HEK293 (cell line): Measurements from ENCODE around the gene NOXO1.

ENCODE experiments used
- BCL11A ChIP-seq: fragments of 450-650 bp; formaldehyde crosslinking; IDR thresholded peaks from 2 replicates; pipeline ENCODE4 v1.5.1; 2016; ENCODE audit warnings: low read depth, missing biosample characterization, missing genetic modification characterization
- BCL11B ChIP-seq: fragments of 450-650 bp; formaldehyde crosslinking; IDR thresholded peaks from 2 replicates; pipeline ENCODE4 v1.5.1; 2016; ENCODE audit warnings: low read depth, missing biosample characterization, missing genetic modification characterization
- EGR2 ChIP-seq: fragments of 450-650 bp; formaldehyde crosslinking; IDR thresholded peaks from 2 replicates; pipeline ENCODE4 v1.5.1; 2016; ENCODE audit warnings: low read depth, missing biosample characterization, missing genetic modification characterization
- GLI2 ChIP-seq: fragments of 450-650 bp; formaldehyde crosslinking; IDR thresholded peaks from 2 replicates; pipeline ENCODE4; 2017; ENCODE audit warnings: missing biosample characterization, missing genetic modification characterization, low read depth, borderline replicate concordance
- KLF10 ChIP-seq: fragments of 450-650 bp; IDR thresholded peaks from 2 replicates; pipeline ENCODE4 v1.5.1; 2018; ENCODE audit warnings: missing biosample characterization, mild to moderate bottlenecking, missing genetic modification characterization
- MYNN ChIP-seq: fragments of 450-650 bp; formaldehyde crosslinking; IDR thresholded peaks from 2 replicates; pipeline ENCODE4 v1.5.1; 2016; ENCODE audit warnings: missing biosample characterization, missing genetic modification characterization, borderline replicate concordance
- SALL2 ChIP-seq: fragments of 450-650 bp; formaldehyde crosslinking; IDR thresholded peaks from 2 replicates; pipeline ENCODE4 v1.5.0; 2017; ENCODE audit warnings: missing biosample characterization, mild to moderate bottlenecking, missing genetic modification characterization, borderline replicate concordance
- SCRT2 ChIP-seq: fragments of 450-650 bp; formaldehyde crosslinking; IDR thresholded peaks from 2 replicates; pipeline ENCODE4 v1.5.1; 2016; ENCODE audit warnings: missing biosample characterization, missing genetic modification characterization
- ZBTB17 ChIP-seq: fragments of 450-650 bp; formaldehyde crosslinking; IDR thresholded peaks from 2 replicates; pipeline ENCODE4 v1.5.1; 2016; ENCODE audit warnings: missing biosample characterization, missing genetic modification characterization
- ZFP69B ChIP-seq: fragments of 450-650 bp; formaldehyde crosslinking; IDR thresholded peaks from 2 replicates; pipeline ENCODE4 v1.5.1; 2016; ENCODE audit warnings: missing biosample characterization, missing genetic modification characterization
- ZNF146 ChIP-seq: fragments of 450-650 bp; formaldehyde crosslinking; IDR thresholded peaks from 2 replicates; pipeline ENCODE4 v1.5.1; 2016; ENCODE audit warnings: missing biosample characterization, missing genetic modification characterization
- ZNF175 ChIP-seq: fragments of 450-650 bp; formaldehyde crosslinking; IDR thresholded peaks from 2 replicates; pipeline ENCODE4 v1.5.1; 2016; ENCODE audit warnings: missing biosample characterization, missing genetic modification characterization
- ZNF211 ChIP-seq: fragments of 450-650 bp; formaldehyde crosslinking; IDR thresholded peaks from 2 replicates; pipeline ENCODE4 v1.5.1; 2016; ENCODE audit warnings: low read depth, missing biosample characterization, missing genetic modification characterization
- ZNF221 ChIP-seq: fragments of 450-650 bp; formaldehyde crosslinking; IDR thresholded peaks from 2 replicates; pipeline ENCODE4 v1.5.1; 2017; ENCODE audit warnings: missing biosample characterization, missing genetic modification characterization, borderline replicate concordance
- ZNF223 ChIP-seq: fragments of 450-650 bp; formaldehyde crosslinking; IDR thresholded peaks from 2 replicates; pipeline ENCODE4 v1.5.1; 2016; ENCODE audit warnings: missing biosample characterization, missing genetic modification characterization
- ZNF24 ChIP-seq: fragments of 450-650 bp; formaldehyde crosslinking; IDR thresholded peaks from 2 replicates; pipeline ENCODE4 v1.5.1; 2016; ENCODE audit warnings: missing biosample characterization, missing genetic modification characterization
- ZNF354C ChIP-seq: fragments of 450-650 bp; formaldehyde crosslinking; IDR thresholded peaks from 2 replicates; pipeline ENCODE4 v1.5.1; 2016; ENCODE audit warnings: missing biosample characterization, missing genetic modification characterization, low read depth, borderline replicate concordance
- ZNF521 ChIP-seq: fragments of 450-650 bp; formaldehyde crosslinking; IDR thresholded peaks from 2 replicates; pipeline ENCODE4 v1.5.1; 2017; ENCODE audit warnings: missing biosample characterization, mild to moderate bottlenecking, missing genetic modification characterization
- ZNF529 ChIP-seq: fragments of 450-650 bp; formaldehyde crosslinking; IDR thresholded peaks from 2 replicates; pipeline ENCODE4 v1.5.1; 2017; ENCODE audit warnings: missing genetic modification characterization, missing biosample characterization; ENCODE audit not compliant: insufficient replicate concordance
- ZNF561 ChIP-seq: fragments of 450-650 bp; IDR thresholded peaks from 2 replicates; pipeline ENCODE4 v1.5.1; 2018; ENCODE audit warnings: missing biosample characterization, missing genetic modification characterization, borderline replicate concordance
- ZNF585B ChIP-seq: fragments of 450-650 bp; formaldehyde crosslinking; IDR thresholded peaks from 2 replicates; pipeline ENCODE4 v1.5.1; 2016; ENCODE audit warnings: missing biosample characterization, missing genetic modification characterization
- ZNF596 ChIP-seq: fragments of 450-650 bp; IDR thresholded peaks from 2 replicates; pipeline ENCODE4 v1.5.0; 2018; ENCODE audit warnings: missing biosample characterization, mild to moderate bottlenecking, missing genetic modification characterization, moderate library complexity
- ZNF670 ChIP-seq: fragments of 450-650 bp; formaldehyde crosslinking; IDR thresholded peaks from 2 replicates; pipeline ENCODE4 v1.5.1; 2016; ENCODE audit warnings: missing biosample characterization, missing genetic modification characterization, low read depth
- ZNF785 ChIP-seq: fragments of 450-650 bp; formaldehyde crosslinking; IDR thresholded peaks from 2 replicates; pipeline ENCODE4 v1.5.1; 2016; ENCODE audit warnings: missing biosample characterization, missing genetic modification characterization
- TF ChIP-seq, protein P1 (sequence below): fragments of 450-650 bp; formaldehyde crosslinking; IDR thresholded peaks from 2 replicates; pipeline ENCODE4 v1.5.1; 2017; ENCODE audit warnings: missing biosample characterization, missing genetic modification characterization
- TF ChIP-seq, protein P2 (sequence below): fragments of 450-650 bp; formaldehyde crosslinking; IDR thresholded peaks from 2 replicates; pipeline ENCODE4; 2016; ENCODE audit warnings: missing biosample characterization, missing genetic modification characterization
- TF ChIP-seq, protein P3 (sequence below): fragments of 450-650 bp; formaldehyde crosslinking; IDR thresholded peaks from 2 replicates; pipeline ENCODE4 v1.5.1; 2016; ENCODE audit warnings: missing biosample characterization, missing genetic modification characterization
- TF ChIP-seq, protein P4 (sequence below): fragments of 450-650 bp; formaldehyde crosslinking; IDR thresholded peaks from 2 replicates; pipeline ENCODE4 v1.5.1; 2017; ENCODE audit warnings: missing biosample characterization, missing genetic modification characterization
- TF ChIP-seq, protein P5 (sequence below): fragments of 450-650 bp; formaldehyde crosslinking; IDR thresholded peaks from 2 replicates; pipeline ENCODE4 v1.5.1; 2016; ENCODE audit warnings: missing biosample characterization, missing genetic modification characterization

Gene NOXO1

DNA sequence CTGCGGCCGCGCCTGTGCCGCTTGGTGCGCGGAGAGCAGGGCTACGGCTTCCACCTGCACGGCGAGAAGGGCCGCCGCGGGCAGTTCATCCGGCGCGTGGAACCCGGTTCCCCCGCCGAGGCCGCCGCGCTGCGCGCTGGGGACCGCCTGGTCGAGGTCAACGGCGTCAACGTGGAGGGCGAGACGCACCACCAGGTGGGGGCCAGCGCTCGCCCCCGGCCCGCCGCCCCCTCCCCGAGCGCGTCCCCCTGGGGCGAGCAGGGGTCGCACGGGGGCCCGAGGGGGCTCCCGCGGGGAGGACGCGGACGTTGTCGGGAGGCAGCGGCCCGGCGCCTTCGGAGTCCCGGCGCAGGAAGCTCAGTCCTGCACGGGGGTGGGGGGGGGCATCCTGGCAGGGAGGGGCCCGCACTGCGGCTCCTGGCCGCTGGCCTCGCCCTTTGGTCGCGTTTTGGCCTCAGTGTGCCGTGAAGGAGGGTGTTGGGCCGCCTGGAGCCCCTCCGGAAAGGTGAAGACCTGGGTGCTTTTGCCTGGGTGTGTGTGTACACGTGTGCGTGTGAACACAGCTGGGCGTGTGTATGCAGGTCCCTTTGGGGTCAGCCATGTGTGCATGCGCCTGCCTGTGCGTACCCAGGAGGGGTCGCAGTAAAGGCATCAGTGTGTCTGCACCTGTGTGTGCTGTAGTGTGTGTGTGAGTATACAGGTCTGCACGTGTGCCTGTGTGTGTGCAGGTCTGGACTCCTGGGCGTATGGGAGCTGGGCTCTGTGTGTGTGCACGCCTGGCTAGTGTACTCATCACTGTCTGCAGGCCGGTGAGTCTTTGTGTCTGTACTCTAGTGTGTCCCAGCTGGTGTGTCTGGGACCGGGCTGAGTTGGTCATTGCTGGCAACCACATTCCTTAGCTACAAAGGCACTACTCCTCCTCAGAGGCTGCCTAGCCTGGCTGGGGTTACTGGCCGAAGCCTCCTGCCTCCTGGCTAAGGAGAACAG, 46.0 kb upstream of the NOXO1 start (continued):
- 0 out of 2 replicates have a peak, but pooled peaks have one; percentile 26 for TF ChIP-seq ZNF24
- TF ChIP-seq SALL2 (tag by site-specific recombination): no peak
- TF ChIP-seq, protein P1, sequence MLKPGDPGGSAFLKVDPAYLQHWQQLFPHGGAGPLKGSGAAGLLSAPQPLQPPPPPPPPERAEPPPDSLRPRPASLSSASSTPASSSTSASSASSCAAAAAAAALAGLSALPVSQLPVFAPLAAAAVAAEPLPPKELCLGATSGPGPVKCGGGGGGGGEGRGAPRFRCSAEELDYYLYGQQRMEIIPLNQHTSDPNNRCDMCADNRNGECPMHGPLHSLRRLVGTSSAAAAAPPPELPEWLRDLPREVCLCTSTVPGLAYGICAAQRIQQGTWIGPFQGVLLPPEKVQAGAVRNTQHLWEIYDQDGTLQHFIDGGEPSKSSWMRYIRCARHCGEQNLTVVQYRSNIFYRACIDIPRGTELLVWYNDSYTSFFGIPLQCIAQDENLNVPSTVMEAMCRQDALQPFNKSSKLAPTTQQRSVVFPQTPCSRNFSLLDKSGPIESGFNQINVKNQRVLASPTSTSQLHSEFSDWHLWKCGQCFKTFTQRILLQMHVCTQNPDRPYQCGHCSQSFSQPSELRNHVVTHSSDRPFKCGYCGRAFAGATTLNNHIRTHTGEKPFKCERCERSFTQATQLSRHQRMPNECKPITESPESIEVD (tag by site-specific recombination): no peak
- TF ChIP-seq ZFP69B (tag by site-specific recombination): no peak; the same call in 1 of the 2 replicates
- no peak for TF ChIP-seq ZNF223 (tag by site-specific recombination)
- no peak for TF ChIP-seq MYNN (tag by site-specific recombination)
- TF ChIP-seq, protein P2, sequence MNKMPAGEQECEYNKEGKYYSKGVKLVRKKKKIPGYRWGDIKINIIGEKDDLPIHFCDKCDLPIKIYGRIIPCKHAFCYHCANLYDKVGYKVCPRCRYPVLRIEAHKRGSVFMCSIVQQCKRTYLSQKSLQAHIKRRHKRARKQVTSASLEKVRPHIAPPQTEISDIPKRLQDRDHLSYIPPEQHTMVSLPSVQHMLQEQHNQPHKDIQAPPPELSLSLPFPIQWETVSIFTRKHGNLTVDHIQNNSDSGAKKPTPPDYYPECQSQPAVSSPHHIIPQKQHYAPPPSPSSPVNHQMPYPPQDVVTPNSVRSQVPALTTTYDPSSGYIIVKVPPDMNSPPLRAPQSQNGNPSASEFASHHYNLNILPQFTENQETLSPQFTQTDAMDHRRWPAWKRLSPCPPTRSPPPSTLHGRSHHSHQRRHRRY (tag by site-specific recombination): no peak
- peak; percentile 70; the same call in 1 of the 2 replicates for TF ChIP-seq BCL11B (tag by site-specific recombination)
- no peak for TF ChIP-seq ZNF785 (tag by site-specific recombination)
- TF ChIP-seq ZNF529 (tag by site-specific recombination): no peak
- TF ChIP-seq ZNF670 (tag by site-specific recombination): no peak
- no peak for TF ChIP-seq EGR2 (tag by site-specific recombination)
- no peak for TF ChIP-seq SCRT2 (tag by site-specific recombination)
- TF ChIP-seq, protein P3, sequence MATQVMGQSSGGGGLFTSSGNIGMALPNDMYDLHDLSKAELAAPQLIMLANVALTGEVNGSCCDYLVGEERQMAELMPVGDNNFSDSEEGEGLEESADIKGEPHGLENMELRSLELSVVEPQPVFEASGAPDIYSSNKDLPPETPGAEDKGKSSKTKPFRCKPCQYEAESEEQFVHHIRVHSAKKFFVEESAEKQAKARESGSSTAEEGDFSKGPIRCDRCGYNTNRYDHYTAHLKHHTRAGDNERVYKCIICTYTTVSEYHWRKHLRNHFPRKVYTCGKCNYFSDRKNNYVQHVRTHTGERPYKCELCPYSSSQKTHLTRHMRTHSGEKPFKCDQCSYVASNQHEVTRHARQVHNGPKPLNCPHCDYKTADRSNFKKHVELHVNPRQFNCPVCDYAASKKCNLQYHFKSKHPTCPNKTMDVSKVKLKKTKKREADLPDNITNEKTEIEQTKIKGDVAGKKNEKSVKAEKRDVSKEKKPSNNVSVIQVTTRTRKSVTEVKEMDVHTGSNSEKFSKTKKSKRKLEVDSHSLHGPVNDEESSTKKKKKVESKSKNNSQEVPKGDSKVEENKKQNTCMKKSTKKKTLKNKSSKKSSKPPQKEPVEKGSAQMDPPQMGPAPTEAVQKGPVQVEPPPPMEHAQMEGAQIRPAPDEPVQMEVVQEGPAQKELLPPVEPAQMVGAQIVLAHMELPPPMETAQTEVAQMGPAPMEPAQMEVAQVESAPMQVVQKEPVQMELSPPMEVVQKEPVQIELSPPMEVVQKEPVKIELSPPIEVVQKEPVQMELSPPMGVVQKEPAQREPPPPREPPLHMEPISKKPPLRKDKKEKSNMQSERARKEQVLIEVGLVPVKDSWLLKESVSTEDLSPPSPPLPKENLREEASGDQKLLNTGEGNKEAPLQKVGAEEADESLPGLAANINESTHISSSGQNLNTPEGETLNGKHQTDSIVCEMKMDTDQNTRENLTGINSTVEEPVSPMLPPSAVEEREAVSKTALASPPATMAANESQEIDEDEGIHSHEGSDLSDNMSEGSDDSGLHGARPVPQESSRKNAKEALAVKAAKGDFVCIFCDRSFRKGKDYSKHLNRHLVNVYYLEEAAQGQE (tag by site-specific recombination): no peak
- TF ChIP-seq ZNF596 (tag by site-specific recombination): no peak
- peak; percentile 28; the same call in 1 of the 2 replicates for TF ChIP-seq ZNF146 (tag by site-specific recombination)
- no peak for TF ChIP-seq ZNF354C (tag by site-specific recombination)
- TF ChIP-seq ZNF211 (tag by site-specific recombination): no peak
- peak; percentile 77 for TF ChIP-seq ZBTB17 (tag by site-specific recombination)
- 0 out of 2 replicates have a peak, but pooled peaks have one; percentile 32 for TF ChIP-seq ZNF561 (tag by site-specific recombination)
- TF ChIP-seq ZNF175 (tag by site-specific recombination): no peak
- TF ChIP-seq ZNF521: no peak
- TF ChIP-seq, protein P4, sequence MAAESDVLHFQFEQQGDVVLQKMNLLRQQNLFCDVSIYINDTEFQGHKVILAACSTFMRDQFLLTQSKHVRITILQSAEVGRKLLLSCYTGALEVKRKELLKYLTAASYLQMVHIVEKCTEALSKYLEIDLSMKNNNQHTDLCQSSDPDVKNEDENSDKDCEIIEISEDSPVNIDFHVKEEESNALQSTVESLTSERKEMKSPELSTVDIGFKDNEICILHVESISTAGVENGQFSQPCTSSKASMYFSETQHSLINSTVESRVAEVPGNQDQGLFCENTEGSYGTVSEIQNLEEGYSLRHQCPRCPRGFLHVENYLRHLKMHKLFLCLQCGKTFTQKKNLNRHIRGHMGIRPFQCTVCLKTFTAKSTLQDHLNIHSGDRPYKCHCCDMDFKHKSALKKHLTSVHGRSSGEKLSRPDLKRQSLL (tag by site-specific recombination): no peak
- TF ChIP-seq GLI2: no peak
- TF ChIP-seq ZNF585B (tag by site-specific recombination): no peak
- TF ChIP-seq KLF10 (tag by site-specific recombination): no peak; the same call in 1 of the 2 replicates
- TF ChIP-seq BCL11A (tag by site-specific recombination): no peak
- TF ChIP-seq, protein P5, sequence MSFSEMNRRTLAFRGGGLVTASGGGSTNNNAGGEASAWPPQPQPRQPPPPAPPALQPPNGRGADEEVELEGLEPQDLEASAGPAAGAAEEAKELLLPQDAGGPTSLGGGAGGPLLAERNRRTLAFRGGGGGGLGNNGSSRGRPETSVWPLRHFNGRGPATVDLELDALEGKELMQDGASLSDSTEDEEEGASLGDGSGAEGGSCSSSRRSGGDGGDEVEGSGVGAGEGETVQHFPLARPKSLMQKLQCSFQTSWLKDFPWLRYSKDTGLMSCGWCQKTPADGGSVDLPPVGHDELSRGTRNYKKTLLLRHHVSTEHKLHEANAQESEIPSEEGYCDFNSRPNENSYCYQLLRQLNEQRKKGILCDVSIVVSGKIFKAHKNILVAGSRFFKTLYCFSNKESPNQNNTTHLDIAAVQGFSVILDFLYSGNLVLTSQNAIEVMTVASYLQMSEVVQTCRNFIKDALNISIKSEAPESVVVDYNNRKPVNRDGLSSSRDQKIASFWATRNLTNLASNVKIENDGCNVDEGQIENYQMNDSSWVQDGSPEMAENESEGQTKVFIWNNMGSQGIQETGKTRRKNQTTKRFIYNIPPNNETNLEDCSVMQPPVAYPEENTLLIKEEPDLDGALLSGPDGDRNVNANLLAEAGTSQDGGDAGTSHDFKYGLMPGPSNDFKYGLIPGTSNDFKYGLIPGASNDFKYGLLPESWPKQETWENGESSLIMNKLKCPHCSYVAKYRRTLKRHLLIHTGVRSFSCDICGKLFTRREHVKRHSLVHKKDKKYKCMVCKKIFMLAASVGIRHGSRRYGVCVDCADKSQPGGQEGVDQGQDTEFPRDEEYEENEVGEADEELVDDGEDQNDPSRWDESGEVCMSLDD (tag by site-specific recombination): no peak
- TF ChIP-seq ZNF221 (tag by site-specific recombination): no peak
